ENCODE results near the gene PUSL1. TPM values are rescaled to one million over a fixed set of nuclear protein-coding genes. Genes with fewer than 3 reads are reported as not detected.

PUSL1 gene
- total RNA-seq, 1 experiment from 2014 or later, result 132 TPM

DNA sequence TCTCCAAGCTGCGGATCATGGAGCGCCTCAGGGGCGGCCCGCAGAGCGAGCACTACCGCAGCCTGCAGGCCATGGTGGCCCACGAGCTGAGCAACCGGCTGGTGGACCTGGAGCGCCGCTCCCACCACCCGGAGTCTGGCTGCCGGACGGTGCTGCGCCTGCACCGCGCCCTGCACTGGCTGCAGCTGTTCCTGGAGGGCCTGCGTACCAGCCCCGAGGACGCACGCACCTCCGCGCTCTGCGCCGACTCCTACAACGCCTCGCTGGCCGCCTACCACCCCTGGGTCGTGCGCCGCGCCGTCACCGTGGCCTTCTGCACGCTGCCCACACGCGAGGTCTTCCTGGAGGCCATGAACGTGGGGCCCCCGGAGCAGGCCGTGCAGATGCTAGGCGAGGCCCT is 18.9 kb downstream of the PUSL1 start:
- DNase-seq (no peak), ATAC-seq (no peak)
- POLR2A ChIA-PET (ENCODE audit: unreplicated experiment), result no interaction called here
- H3K4me2 ChIP-seq (ENCODE audit: low read length), result no peak overlapping the region
- H3K9me2 ChIP-seq (replicated peaks; ENCODE audit: low read length), result no peaks in the 10 kb centered on the region
- no TSS peak for BruUV-seq (replicated peaks)
- H3F3A ChIP-seq (ENCODE audit: low read length, unreplicated experiment), result no peaks in the 10 kb centered on the region
- CTCF ChIA-PET, result no interaction called here
- H3K4me1 ChIP-seq (ENCODE audit: insufficient read depth, low read length), result peaks cover 43% of the 10 kb centered on the region
- H3K27me3 ChIP-seq (ENCODE audit: low read length), result no peaks in the 10 kb centered on the region
- no peak overlapping the region for H3K9ac ChIP-seq (ENCODE audit: low read length)
- peaks cover 3% of the 10 kb centered on the region; the same call in 1 of the 2 replicates for H3K36me3 ChIP-seq (ENCODE audit: low read depth, low read length)
- peaks cover 8% of the 10 kb centered on the region; the same call in 1 of the 2 replicates for H4K20me1 ChIP-seq (ENCODE audit: low read length)
- H3K4me3 ChIP-seq (ENCODE audit: low read length), result no peak overlapping the region
- no peak overlapping the region for H2AFZ ChIP-seq (ENCODE audit: low read length)
- H3K27ac ChIP-seq (ENCODE audit: low read length), result no peak overlapping the region
- peaks cover 43% of the 10 kb centered on the region for H3K79me2 ChIP-seq (ENCODE audit: low read length)
- H3K9me3 ChIP-seq (ENCODE audit: low read length), result no peaks in the 10 kb centered on the region
- TF ChIP-seq EZH2phosphoT487 (IDR thresholded peaks at IDR 0.05; ENCODE audit: borderline replicate concordance, low read length) (no peak), EZH2 (IDR thresholded peaks at IDR 0.05; ENCODE audit: low read length, unreplicated experiment) (no peak)
- TF ChIP-seq, protein P1, sequence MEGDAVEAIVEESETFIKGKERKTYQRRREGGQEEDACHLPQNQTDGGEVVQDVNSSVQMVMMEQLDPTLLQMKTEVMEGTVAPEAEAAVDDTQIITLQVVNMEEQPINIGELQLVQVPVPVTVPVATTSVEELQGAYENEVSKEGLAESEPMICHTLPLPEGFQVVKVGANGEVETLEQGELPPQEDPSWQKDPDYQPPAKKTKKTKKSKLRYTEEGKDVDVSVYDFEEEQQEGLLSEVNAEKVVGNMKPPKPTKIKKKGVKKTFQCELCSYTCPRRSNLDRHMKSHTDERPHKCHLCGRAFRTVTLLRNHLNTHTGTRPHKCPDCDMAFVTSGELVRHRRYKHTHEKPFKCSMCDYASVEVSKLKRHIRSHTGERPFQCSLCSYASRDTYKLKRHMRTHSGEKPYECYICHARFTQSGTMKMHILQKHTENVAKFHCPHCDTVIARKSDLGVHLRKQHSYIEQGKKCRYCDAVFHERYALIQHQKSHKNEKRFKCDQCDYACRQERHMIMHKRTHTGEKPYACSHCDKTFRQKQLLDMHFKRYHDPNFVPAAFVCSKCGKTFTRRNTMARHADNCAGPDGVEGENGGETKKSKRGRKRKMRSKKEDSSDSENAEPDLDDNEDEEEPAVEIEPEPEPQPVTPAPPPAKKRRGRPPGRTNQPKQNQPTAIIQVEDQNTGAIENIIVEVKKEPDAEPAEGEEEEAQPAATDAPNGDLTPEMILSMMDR (conservative IDR thresholded peaks at IDR 0.05; ENCODE audit: low read depth, low read length), result no peak
- intact Hi-C loops (cut with micrococcal nuclease), result no loop called here

GRCh38 chr1:1328254-1328653 is 19.9 kb downstream of the PUSL1 start:
- Histone ChIP-seq H4K20me1 (ENCODE audit: low read length) (peaks cover 3% of the 10 kb centered on the region; the same call in 1 of the 2 replicates), H3K9me3 (ENCODE audit: low read length) (no peaks in the 10 kb centered on the region), H3K9ac (ENCODE audit: low read length) (no peak overlapping the region), H3K4me1 (ENCODE audit: insufficient read depth, low read length) (peaks cover 47% of the 10 kb centered on the region), H3K4me2 (ENCODE audit: low read length) (no peak overlapping the region), H3F3A (ENCODE audit: low read length, unreplicated experiment) (no peaks in the 10 kb centered on the region), H3K4me3 (ENCODE audit: low read length) (no peak overlapping the region), H3K9me2 (replicated peaks; ENCODE audit: low read length) (no peaks in the 10 kb centered on the region), H3K36me3 (ENCODE audit: low read depth, low read length) (peaks cover 3% of the 10 kb centered on the region; the same call in 1 of the 2 replicates), H3K27me3 (ENCODE audit: low read length) (no peaks in the 10 kb centered on the region), H3K79me2 (ENCODE audit: low read length) (peaks cover 35% of the 10 kb centered on the region), H3K27ac (ENCODE audit: low read length) (no peak overlapping the region), H2AFZ (ENCODE audit: low read length) (no peak overlapping the region)
- TF ChIP-seq EZH2 (IDR thresholded peaks at IDR 0.05; ENCODE audit: low read length, unreplicated experiment) (no peak), EZH2phosphoT487 (IDR thresholded peaks at IDR 0.05; ENCODE audit: borderline replicate concordance, low read length) (no peak)
- TF ChIP-seq, protein P1 (conservative IDR thresholded peaks at IDR 0.05; ENCODE audit: low read depth, low read length), result no peak
- intact Hi-C loops (cut with micrococcal nuclease), result no loop called here
- ChIA-PET CTCF (no interaction called here), POLR2A (ENCODE audit: unreplicated experiment) (no interaction called here)
- BruUV-seq (replicated peaks), result no TSS peak
- no peak for ATAC-seq
- no peak for DNase-seq

DNA sequence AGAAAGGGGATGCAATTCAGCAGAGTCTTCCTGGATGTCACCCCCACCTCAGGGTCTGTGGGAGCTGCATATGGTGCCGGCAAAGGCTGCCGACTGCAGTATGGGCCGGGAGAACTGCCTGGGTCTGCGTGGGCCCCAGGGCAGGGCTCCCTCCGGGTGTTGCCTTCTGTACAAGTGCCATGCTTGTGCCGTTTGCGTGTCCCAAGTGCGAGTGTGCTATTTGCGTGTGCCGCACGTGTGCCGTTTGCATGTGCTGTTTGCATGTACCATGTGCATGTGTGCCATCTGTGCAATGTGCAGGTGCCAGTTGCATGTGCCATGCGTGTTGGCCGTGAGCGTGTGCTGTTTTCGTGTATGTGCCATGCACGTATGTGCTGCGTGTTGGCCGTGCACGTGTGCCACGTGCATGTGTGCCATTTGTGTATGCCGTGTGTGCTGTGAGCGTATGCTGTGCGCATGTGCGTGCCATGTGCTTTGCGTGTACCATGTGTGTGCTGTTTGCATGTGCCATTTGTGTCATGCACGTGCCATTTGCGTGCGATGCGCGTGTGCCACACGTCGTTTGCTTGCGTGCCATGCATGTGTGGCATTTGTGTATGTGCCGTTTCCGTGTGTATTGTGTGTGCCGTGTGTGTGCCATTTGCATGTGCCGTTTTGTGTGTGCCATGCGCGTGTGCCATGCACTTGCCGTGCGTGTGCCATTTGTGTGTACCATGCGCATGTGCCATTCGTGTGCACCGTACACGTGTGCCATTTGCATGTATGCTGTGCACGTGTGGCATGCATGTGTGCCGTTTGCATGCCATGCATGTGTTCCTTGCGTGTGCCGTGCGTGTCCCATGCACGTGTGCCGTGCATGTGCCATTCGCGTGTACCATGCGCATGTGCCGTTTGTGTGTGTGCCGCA is 21.2 kb downstream of the PUSL1 start:
- CTCF ChIA-PET, result no interaction called here
- Histone ChIP-seq H3K9me2 (replicated peaks; ENCODE audit: low read length) (no peaks in the 10 kb centered on the region), H3K27me3 (ENCODE audit: low read length) (no peaks in the 10 kb centered on the region), H3K36me3 (ENCODE audit: low read depth, low read length) (peaks cover 3% of the 10 kb centered on the region; the same call in 1 of the 2 replicates), H3K79me2 (ENCODE audit: low read length) (peaks cover 26% of the 10 kb centered on the region), H3K4me3 (ENCODE audit: low read length) (no peak overlapping the region), H3K9ac (ENCODE audit: low read length) (no peak overlapping the region), H2AFZ (ENCODE audit: low read length) (no peak overlapping the region), H3K4me2 (ENCODE audit: low read length) (no peak overlapping the region), H3K4me1 (ENCODE audit: insufficient read depth, low read length) (peaks cover 47% of the 10 kb centered on the region), H3K9me3 (ENCODE audit: low read length) (no peaks in the 10 kb centered on the region), H4K20me1 (ENCODE audit: low read length) (no peaks in the 10 kb centered on the region), H3K27ac (ENCODE audit: low read length) (no peak overlapping the region), H3F3A (ENCODE audit: low read length, unreplicated experiment) (no peaks in the 10 kb centered on the region)
- BruUV-seq (replicated peaks), result no TSS peak
- intact Hi-C loops (cut with micrococcal nuclease), result loop anchor here (2.0 kb wide), 1 partner anchor 15 kb away; no protein-coding TSS in a partner anchor
- POLR2A ChIA-PET (ENCODE audit: unreplicated experiment), result no interaction called here
- TF ChIP-seq EZH2 (IDR thresholded peaks at IDR 0.05; ENCODE audit: low read length, unreplicated experiment), result no peak
- no peak for TF ChIP-seq EZH2phosphoT487 (IDR thresholded peaks at IDR 0.05; ENCODE audit: borderline replicate concordance, low read length)
- TF ChIP-seq, protein P1 (conservative IDR thresholded peaks at IDR 0.05; ENCODE audit: low read depth, low read length), result no peak
- DNase-seq (peak; percentile 37), ATAC-seq (no peak)

All from PC-3 (cell line).